Hepatocyte (in vitro differentiated cells): ENCODE measurements around the gene MAB21L3. TPM values are rescaled to one million over a fixed set of nuclear protein-coding genes. Genes with fewer than 3 reads are reported as not detected.

Experiments used
- DNase-seq: peaks from one replicate; pipeline ENCODE4 v3.0.0-alpha.2; 2016; ENCODE audit warnings: low spot score
- H2AFZ ChIP-seq: fragments of 200-600 bp; sonication (generic); 2 replicates; pipeline ENCODE4 v1.6.0; 2016; ENCODE audit warnings: antibody characterized with exemption, mild to moderate bottlenecking
- H3K27ac ChIP-seq: fragments of 200-600 bp; sonication (generic); 2 replicates; pipeline ENCODE4 v1.5.1; 2016; ENCODE audit warnings: mild to moderate bottlenecking
- H3K27me3 ChIP-seq: fragments of 200-600 bp; sonication (generic); 2 replicates; pipeline ENCODE4 v1.6.1; 2016
- H3K36me3 ChIP-seq: fragments of 200-600 bp; sonication (generic); replicated peaks from 2 replicates; pipeline ENCODE4 v1.5.1; 2016; ENCODE audit warnings: low read depth; ENCODE audit not compliant: insufficient read depth
- H3K4me1 ChIP-seq: fragments of 200-600 bp; sonication (generic); 2 replicates; pipeline ENCODE4 v1.5.1; 2016; ENCODE audit warnings: mild to moderate bottlenecking, moderate library complexity; ENCODE audit not compliant: insufficient read depth
- H3K4me2 ChIP-seq: fragments of 200-600 bp; sonication (generic); 2 replicates; pipeline ENCODE4 v1.6.0; 2016
- H3K4me3 ChIP-seq: fragments of 200-600 bp; sonication (generic); 2 replicates; pipeline ENCODE4 v1.5.1; 2016; ENCODE audit warnings: mild to moderate bottlenecking
- H3K79me2 ChIP-seq: fragments of 200-600 bp; sonication (generic); 2 replicates; pipeline ENCODE4 v1.6.0; 2017; ENCODE audit warnings: mild to moderate bottlenecking
- H3K9me2 ChIP-seq: fragments of 200-600 bp; sonication (generic); replicated peaks from 2 replicates; pipeline ENCODE4 v1.6.0; 2017; ENCODE audit warnings: mild to moderate bottlenecking; ENCODE audit not compliant: insufficient read depth
- H3K9me3 ChIP-seq: fragments of 200-600 bp; sonication (generic); 2 replicates; pipeline ENCODE4 v1.5.1; 2016; ENCODE audit warnings: low read depth, mild to moderate bottlenecking
- H4K20me1 ChIP-seq: fragments of 200-600 bp; sonication (generic); 2 replicates; pipeline ENCODE4 v1.6.0; 2016; ENCODE audit warnings: mild to moderate bottlenecking; ENCODE audit not compliant: insufficient read depth, poor library complexity, severe bottlenecking
- EZH2 ChIP-seq: fragments of 200-600 bp; sonication (generic); IDR thresholded peaks from 2 replicates; pipeline ENCODE4 v1.6.1; 2016; ENCODE audit warnings: antibody characterized with exemption, mild to moderate bottlenecking, borderline replicate concordance
- EZH2phosphoT487 ChIP-seq: fragments of 200-600 bp; sonication (generic); IDR thresholded peaks from one replicate; pipeline ENCODE4 v1.6.1; 2018; ENCODE audit warnings: antibody characterized with exemption, mild to moderate bottlenecking, low read depth, moderate library complexity; ENCODE audit not compliant: unreplicated experiment, severe bottlenecking
- WGBS: methylation state at CpG from one replicate; pipeline ENCODE4 v1.1.6; 2016; ENCODE audit warnings: low lambda C conversion rate; ENCODE audit errors: missing lambda C conversion rate; 5-methylcytosine and 5-hydroxymethylcytosine counted together
- polyA plus RNA-seq: library from polyadenylated mRNA; unstranded; fragments of >200 nt; fragmentation: Nextera tagmentation; extraction: Ambion mirVana; gene quantifications from 2 replicates; pipeline ENCODE4 v1.2.1, GENCODE V29; 2016
- total RNA-seq: library from RNA; depleted of rRNA; stranded (reverse); fragments of >200 nt; gene quantifications from 2 replicates; pipeline ENCODE4 v1.2.3, GENCODE V29; 2014
- TF ChIP-seq, protein P1 (sequence below): fragments of 200-600 bp; sonication (generic); IDR thresholded peaks from 2 replicates; pipeline ENCODE4 v1.5.1; 2016; ENCODE audit warnings: antibody characterized with exemption, mild to moderate bottlenecking; ENCODE audit not compliant: poor library complexity

MAB21L3 gene
- total and polyA plus RNA-seq, 2 experiments from 2014 or later, result 0.47 to 0.74 TPM

DNA sequence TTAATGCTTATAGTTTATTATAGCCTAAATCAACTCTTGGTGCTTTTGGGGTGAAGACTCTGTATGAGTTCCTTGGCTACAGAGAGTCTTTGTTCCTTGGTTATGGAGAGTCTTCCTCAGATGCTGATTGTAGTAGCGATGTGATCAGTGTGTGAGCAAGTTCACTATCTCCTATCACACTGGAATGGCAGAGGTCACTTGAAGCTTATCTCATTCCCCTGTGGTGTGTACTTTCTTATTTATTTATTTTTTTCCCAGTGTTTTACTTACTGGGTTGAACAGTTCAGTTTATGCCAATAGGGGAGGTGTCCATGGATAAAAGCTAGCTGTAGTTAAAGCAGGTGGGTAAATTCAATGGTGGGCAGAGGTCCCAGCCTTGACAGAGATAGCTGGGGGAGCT is 20.1 kb upstream of the MAB21L3 start:
- H3K79me2 ChIP-seq, result no peaks in the 10 kb centered on the region
- H2AFZ ChIP-seq, result no peak overlapping the region
- H3K9me2 ChIP-seq, result no peaks in the 10 kb centered on the region
- no peaks in the 10 kb centered on the region for H4K20me1 ChIP-seq
- H3K36me3 ChIP-seq, result no peaks in the 10 kb centered on the region
- H3K4me2 ChIP-seq, result no peak overlapping the region
- no peak for DNase-seq
- no peaks in the 10 kb centered on the region for H3K4me1 ChIP-seq
- TF ChIP-seq EZH2 (no peak), EZH2phosphoT487 (no peak)
- TF ChIP-seq, protein P1, sequence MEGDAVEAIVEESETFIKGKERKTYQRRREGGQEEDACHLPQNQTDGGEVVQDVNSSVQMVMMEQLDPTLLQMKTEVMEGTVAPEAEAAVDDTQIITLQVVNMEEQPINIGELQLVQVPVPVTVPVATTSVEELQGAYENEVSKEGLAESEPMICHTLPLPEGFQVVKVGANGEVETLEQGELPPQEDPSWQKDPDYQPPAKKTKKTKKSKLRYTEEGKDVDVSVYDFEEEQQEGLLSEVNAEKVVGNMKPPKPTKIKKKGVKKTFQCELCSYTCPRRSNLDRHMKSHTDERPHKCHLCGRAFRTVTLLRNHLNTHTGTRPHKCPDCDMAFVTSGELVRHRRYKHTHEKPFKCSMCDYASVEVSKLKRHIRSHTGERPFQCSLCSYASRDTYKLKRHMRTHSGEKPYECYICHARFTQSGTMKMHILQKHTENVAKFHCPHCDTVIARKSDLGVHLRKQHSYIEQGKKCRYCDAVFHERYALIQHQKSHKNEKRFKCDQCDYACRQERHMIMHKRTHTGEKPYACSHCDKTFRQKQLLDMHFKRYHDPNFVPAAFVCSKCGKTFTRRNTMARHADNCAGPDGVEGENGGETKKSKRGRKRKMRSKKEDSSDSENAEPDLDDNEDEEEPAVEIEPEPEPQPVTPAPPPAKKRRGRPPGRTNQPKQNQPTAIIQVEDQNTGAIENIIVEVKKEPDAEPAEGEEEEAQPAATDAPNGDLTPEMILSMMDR, result no peak
- WGBS, result 67% methylated on average over 1 of the region's 1 CpG
- no peaks in the 10 kb centered on the region for H3K27me3 ChIP-seq
- H3K27ac ChIP-seq, result no peak overlapping the region
- peaks cover 12% of the 10 kb centered on the region for H3K9me3 ChIP-seq
- no peak overlapping the region for H3K4me3 ChIP-seq

DNA sequence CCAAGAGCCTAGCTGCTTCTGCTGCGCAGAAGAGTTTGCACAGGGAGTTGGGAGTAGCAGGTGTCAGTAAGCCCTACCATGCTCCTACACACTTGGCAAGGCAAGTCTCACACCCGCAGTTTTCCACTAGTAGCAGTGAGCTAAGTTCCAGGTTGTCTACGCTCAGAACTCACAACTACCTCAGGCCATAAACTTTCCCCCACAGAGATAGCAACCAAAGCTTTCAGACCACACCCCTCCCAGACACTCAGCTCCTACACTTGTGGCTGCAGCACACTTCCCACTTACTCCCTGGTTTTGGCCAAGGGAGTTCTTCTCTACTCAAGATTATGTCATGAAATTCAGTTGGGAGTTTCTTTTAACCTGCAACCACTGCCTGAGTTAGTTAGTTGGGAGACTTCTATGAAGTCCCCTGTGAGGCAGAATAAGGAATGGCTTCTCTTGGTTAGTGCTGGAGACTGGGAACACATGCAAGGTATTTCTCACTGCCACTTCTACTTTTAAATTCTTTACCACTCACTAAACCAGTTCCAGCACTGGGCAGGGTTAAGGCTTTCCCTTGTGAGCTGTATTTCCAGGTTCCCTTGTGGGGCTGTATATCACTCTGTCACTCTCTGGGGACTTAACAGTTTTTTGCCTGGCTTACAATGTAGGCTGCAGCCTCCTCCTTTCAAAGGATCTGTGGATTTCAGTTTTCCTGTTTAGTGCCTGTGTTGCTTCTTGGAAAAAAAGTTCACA is 18.3 kb upstream of the MAB21L3 start:
- H3K4me1 ChIP-seq, result no peaks in the 10 kb centered on the region
- H2AFZ ChIP-seq, result no peak overlapping the region
- 56% methylated on average over 3 of the region's 3 CpGs for WGBS
- H3K27me3 ChIP-seq, result no peaks in the 10 kb centered on the region
- TF ChIP-seq, protein P1, result no peak
- TF ChIP-seq EZH2, result no peak
- TF ChIP-seq EZH2phosphoT487, result no peak
- no peaks in the 10 kb centered on the region for H3K36me3 ChIP-seq
- H3K27ac ChIP-seq, result no peak overlapping the region
- no peak for DNase-seq
- H3K79me2 ChIP-seq, result no peaks in the 10 kb centered on the region
- no peak overlapping the region for H3K4me2 ChIP-seq
- H4K20me1 ChIP-seq, result no peaks in the 10 kb centered on the region
- H3K4me3 ChIP-seq, result no peak overlapping the region
- peaks cover 12% of the 10 kb centered on the region for H3K9me3 ChIP-seq
- no peaks in the 10 kb centered on the region for H3K9me2 ChIP-seq

DNA sequence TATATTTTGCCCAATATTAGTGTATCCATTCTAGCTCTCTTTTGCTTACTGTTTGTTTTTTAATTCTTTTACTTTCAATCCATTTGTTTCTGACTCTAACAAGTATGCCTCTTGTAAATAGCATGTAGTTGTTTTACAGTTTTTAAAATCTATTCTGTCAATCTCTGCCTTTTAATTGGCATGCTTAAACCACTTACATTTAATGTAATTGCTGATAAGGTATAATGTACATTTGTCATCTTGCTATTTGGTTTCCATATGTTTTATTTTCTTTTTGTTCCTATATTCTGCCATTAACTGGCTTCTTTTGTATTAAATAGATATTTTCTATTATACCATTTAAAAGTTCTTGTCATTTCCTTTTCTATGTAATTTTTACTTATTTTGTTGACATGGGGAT is 16.2 kb upstream of the MAB21L3 start:
- H4K20me1 ChIP-seq, result no peaks in the 10 kb centered on the region
- no peak overlapping the region for H3K4me2 ChIP-seq
- TF ChIP-seq, protein P1, result no peak
- no peak for TF ChIP-seq EZH2
- no peak for TF ChIP-seq EZH2phosphoT487
- no peaks in the 10 kb centered on the region for H3K27me3 ChIP-seq
- no peaks in the 10 kb centered on the region for H3K9me2 ChIP-seq
- H3K4me3 ChIP-seq, result no peak overlapping the region
- no peaks in the 10 kb centered on the region for H3K36me3 ChIP-seq
- no peak overlapping the region for H2AFZ ChIP-seq
- H3K27ac ChIP-seq, result no peak overlapping the region
- H3K4me1 ChIP-seq, result no peaks in the 10 kb centered on the region
- peaks cover 3% of the 10 kb centered on the region for H3K9me3 ChIP-seq
- no peaks in the 10 kb centered on the region for H3K79me2 ChIP-seq
- no peak for DNase-seq

DNA sequence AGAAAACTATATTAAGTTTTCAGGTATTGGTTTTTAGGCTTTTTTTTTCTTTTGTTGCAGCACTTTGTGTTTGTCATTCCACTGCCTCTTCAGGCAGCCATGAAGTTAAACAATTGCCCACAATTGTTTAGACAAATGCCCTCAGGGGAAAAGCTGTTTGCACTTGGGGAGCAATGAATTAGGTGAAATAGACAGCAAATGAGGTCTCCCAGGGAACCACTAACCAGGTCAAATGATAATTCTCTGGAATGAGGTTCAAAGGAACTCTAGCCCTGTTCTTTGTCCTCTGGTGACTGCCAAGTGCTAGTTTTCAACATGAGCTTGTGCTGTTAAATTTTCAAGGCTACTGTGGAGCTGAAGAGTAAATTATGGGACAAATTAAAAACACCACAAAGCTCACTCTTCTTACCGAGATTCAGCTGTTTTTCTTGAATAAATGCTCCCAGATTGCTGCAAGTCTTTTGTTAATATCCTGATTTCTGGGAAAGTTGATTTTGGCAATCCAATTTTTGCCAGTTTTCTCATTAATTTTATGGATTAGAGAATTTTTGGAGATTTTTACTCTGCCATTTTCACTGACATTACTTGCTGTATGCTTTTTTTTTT is 15.1 kb upstream of the MAB21L3 start:
- Histone ChIP-seq H3K4me2 (no peak overlapping the region), H3K79me2 (no peaks in the 10 kb centered on the region), H3K36me3 (no peaks in the 10 kb centered on the region), H3K4me1 (no peaks in the 10 kb centered on the region), H3K9me3 (no peaks in the 10 kb centered on the region), H2AFZ (no peak overlapping the region), H4K20me1 (no peaks in the 10 kb centered on the region), H3K27ac (no peak overlapping the region), H3K4me3 (no peak overlapping the region), H3K9me2 (no peaks in the 10 kb centered on the region), H3K27me3 (no peaks in the 10 kb centered on the region)
- no peak for DNase-seq
- WGBS, result 70% methylated on average over 1 of the region's 1 CpG
- TF ChIP-seq EZH2 (no peak), EZH2phosphoT487 (no peak)
- TF ChIP-seq, protein P1, result no peak
